DOHH2 (cell line): ENCODE measurements around the gene TP53I11.

Experiments used
- EZH2phosphoT487 ChIP-seq: fragments of 200-600 bp; sonication (generic); IDR thresholded peaks from 2 replicates; pipeline ENCODE4 v1.6.1; 2017; ENCODE audit warnings: borderline replicate concordance, mild to moderate bottlenecking, antibody characterized with exemption, low read length, moderate library complexity, mixed read lengths
- TF ChIP-seq, protein P1 (sequence below): fragments of 200-600 bp; sonication (generic); IDR thresholded peaks from one replicate; pipeline ENCODE4 v1.5.1; 2014; ENCODE audit warnings: antibody characterized with exemption, mild to moderate bottlenecking, low read depth, low read length; ENCODE audit not compliant: poor library complexity, severe bottlenecking

DNA sequence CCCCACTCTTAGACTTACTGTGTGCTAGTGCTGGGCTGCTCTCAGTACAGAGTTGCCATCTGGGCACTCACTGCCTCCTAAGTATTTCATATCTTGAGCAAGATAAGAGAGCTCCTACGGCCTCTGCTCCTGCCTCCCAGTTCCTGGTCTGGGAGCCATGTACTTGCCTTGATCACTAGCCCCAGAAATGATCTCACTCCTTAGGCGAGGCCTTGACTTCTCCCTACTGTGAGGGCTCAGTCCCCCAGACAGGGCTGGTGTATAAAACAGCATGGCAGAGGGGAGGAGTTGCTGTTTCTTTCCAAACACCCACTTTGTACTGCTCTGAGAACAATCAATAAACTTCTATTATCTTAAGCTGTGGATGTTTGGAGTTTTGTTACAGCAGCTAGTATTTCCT is 47.4 kb upstream of the TP53I11 start:
- TF ChIP-seq, protein P1, sequence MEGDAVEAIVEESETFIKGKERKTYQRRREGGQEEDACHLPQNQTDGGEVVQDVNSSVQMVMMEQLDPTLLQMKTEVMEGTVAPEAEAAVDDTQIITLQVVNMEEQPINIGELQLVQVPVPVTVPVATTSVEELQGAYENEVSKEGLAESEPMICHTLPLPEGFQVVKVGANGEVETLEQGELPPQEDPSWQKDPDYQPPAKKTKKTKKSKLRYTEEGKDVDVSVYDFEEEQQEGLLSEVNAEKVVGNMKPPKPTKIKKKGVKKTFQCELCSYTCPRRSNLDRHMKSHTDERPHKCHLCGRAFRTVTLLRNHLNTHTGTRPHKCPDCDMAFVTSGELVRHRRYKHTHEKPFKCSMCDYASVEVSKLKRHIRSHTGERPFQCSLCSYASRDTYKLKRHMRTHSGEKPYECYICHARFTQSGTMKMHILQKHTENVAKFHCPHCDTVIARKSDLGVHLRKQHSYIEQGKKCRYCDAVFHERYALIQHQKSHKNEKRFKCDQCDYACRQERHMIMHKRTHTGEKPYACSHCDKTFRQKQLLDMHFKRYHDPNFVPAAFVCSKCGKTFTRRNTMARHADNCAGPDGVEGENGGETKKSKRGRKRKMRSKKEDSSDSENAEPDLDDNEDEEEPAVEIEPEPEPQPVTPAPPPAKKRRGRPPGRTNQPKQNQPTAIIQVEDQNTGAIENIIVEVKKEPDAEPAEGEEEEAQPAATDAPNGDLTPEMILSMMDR, result no peak
- TF ChIP-seq EZH2phosphoT487, result no peak
